DND-41 (cell line): Measurements from ENCODE around the gene AMPD1.

ENCODE experiments used
- ATAC-seq: fragments of 200-7000 bp; cut with Tn5 transposase; 3 replicates; pipeline ENCODE4 v1.9.1; 2021; ENCODE audit warnings: low read depth; ENCODE audit not compliant: insufficient read depth
- DNase-seq: peaks from one replicate; pipeline ENCODE4 v3.0.0-alpha.2; 2020
- H2AFZ ChIP-seq: 2 replicates; pipeline ENCODE4 v1.6.0; 2012; ENCODE audit warnings: low read depth, low read length
- H3K27ac ChIP-seq: 2 replicates; pipeline ENCODE4 v1.5.1; 2012; ENCODE audit warnings: low read length, inconsistent platforms
- H3K27me3 ChIP-seq: fragments of 200-600 bp; sonication (generic); 2 replicates; pipeline ENCODE4 v1.6.0; 2012; ENCODE audit warnings: low read length, mild to moderate bottlenecking, inconsistent platforms; ENCODE audit not compliant: insufficient read depth, poor library complexity
- H3K36me3 ChIP-seq: 2 replicates; pipeline ENCODE4 v1.5.1; 2012; ENCODE audit warnings: low read length, inconsistent platforms; ENCODE audit not compliant: insufficient read depth
- H3K4me1 ChIP-seq: 2 replicates; pipeline ENCODE4 v1.5.1; 2012; ENCODE audit warnings: mild to moderate bottlenecking, low read length; ENCODE audit not compliant: insufficient read depth
- H3K4me2 ChIP-seq: 2 replicates; pipeline ENCODE4 v1.6.0; 2012; ENCODE audit warnings: mild to moderate bottlenecking, moderate library complexity, low read length, inconsistent platforms; ENCODE audit not compliant: insufficient read depth
- H3K4me3 ChIP-seq, 2 experiments: fragments of 200-600 bp in 1 of 2; shearing (Covaris generic) in 1 of 2; 2 replicates each; pipeline ENCODE4 v1.5.1; 2012 to 2016; ENCODE audit warnings: inconsistent platforms in 2 of 2, low read length in 2 of 2, mild to moderate bottlenecking in 2 of 2, low read depth in 1 of 2, moderate library complexity in 1 of 2
- H3K79me2 ChIP-seq: 2 replicates; pipeline ENCODE4 v1.6.0; 2012; ENCODE audit warnings: low read length, inconsistent platforms; ENCODE audit not compliant: insufficient read depth
- H3K9ac ChIP-seq: 2 replicates; pipeline ENCODE4 v1.6.0; 2012; ENCODE audit warnings: low read depth, mild to moderate bottlenecking, inconsistent platforms, low read length, moderate library complexity
- H3K9me3 ChIP-seq: 2 replicates; pipeline ENCODE4 v1.5.1; 2012; ENCODE audit warnings: low read length, moderate library complexity, mild to moderate bottlenecking, inconsistent platforms; ENCODE audit not compliant: insufficient read depth, severe bottlenecking
- H4K20me1 ChIP-seq: 2 replicates; pipeline ENCODE4 v1.6.0; 2012; ENCODE audit warnings: low read length; ENCODE audit not compliant: insufficient read depth
- CTCF ChIP-seq: IDR thresholded peaks from 2 replicates; pipeline ENCODE4 v1.5.1; 2012; ENCODE audit warnings: borderline replicate concordance, low read length, moderate library complexity, mild to moderate bottlenecking; ENCODE audit not compliant: poor library complexity, severe bottlenecking; ENCODE audit errors: extremely low read depth
- EZH2 ChIP-seq: IDR thresholded peaks from 3 replicates; pipeline ENCODE4 v1.6.1; 2012; ENCODE audit warnings: borderline replicate concordance, low read depth, mild to moderate bottlenecking, moderate library complexity, low read length, inconsistent platforms; ENCODE audit not compliant: severe bottlenecking

AMPD1 gene

GRCh38 chr1:114737314-114737849, 42.0 kb upstream of the AMPD1 start:
- no peaks in the 10 kb centered on the region for H3K9me3 ChIP-seq
- H3K27ac ChIP-seq = no peak overlapping the region
- H3K36me3 ChIP-seq = peaks cover 98% of the 10 kb centered on the region
- ATAC-seq (no peak), DNase-seq (no peak)
- no peak overlapping the region for H3K4me3 ChIP-seq
- peaks cover 78% of the 10 kb centered on the region for H3K79me2 ChIP-seq
- TF ChIP-seq CTCF (no peak), EZH2 (no peak)
- H3K9ac ChIP-seq = no peak overlapping the region
- no peaks in the 10 kb centered on the region for H3K27me3 ChIP-seq
- no peaks in the 10 kb centered on the region for H3K4me1 ChIP-seq
- no peak overlapping the region for H3K4me2 ChIP-seq
- H4K20me1 ChIP-seq = peaks cover 54% of the 10 kb centered on the region
- H2AFZ ChIP-seq = no peak overlapping the region

GRCh38 chr1:114735479-114735878, 40.1 kb upstream of the AMPD1 start:
- Histone ChIP-seq H3K9ac (no peak overlapping the region), H3K27ac (no peak overlapping the region), H2AFZ (no peak overlapping the region), H3K4me3 (no peak overlapping the region), H4K20me1 (peaks cover 39% of the 10 kb centered on the region), H3K4me1 (no peaks in the 10 kb centered on the region), H3K4me2 (no peak overlapping the region), H3K27me3 (no peaks in the 10 kb centered on the region), H3K36me3 (peaks cover 98% of the 10 kb centered on the region), H3K9me3 (no peaks in the 10 kb centered on the region), H3K79me2 (peaks cover 65% of the 10 kb centered on the region)
- TF ChIP-seq EZH2 (no peak), CTCF (no peak)
- DNase-seq = no peak
- no peak for ATAC-seq

- Histone ChIP-seq H3K9ac (no peak overlapping the region), H2AFZ (no peak overlapping the region), H3K36me3 (peaks cover 99% of the 10 kb centered on the region), H3K27ac (no peak overlapping the region), H3K4me3 (no peak overlapping the region), H3K9me3 (no peaks in the 10 kb centered on the region), H3K4me1 (no peaks in the 10 kb centered on the region), H3K4me2 (no peak overlapping the region), H4K20me1 (peaks cover 9% of the 10 kb centered on the region; the same call in 1 of the 2 replicates), H3K27me3 (no peaks in the 10 kb centered on the region), H3K79me2 (peaks cover 40% of the 10 kb centered on the region)
- TF ChIP-seq EZH2 = no peak
- no peak for TF ChIP-seq CTCF
- DNase-seq (no peak), ATAC-seq (no peak)
Measured at GRCh38 chr1:114729782-114730181, 34.4 kb upstream of the AMPD1 start.
